Lung (tissue), 12 donors: ENCODE results near the gene KCNAB3. TPM values are rescaled to one million over a fixed set of nuclear protein-coding genes. Genes with fewer than 3 reads are reported as not detected.
A peak's percentile ranks its signal among the peaks of the same experiment; 100 is the strongest.

Source experiments
- ATAC-seq: fragments of 200-7000 bp; cut with Tn5 transposase; one replicate; pipeline ENCODE4 v1.9.1; 2020; ENCODE audit warnings: moderate number of reproducible peaks; ENCODE audit not compliant: insufficient read depth, low FRiP score
- DNase-seq, 3 donors: peaks; one replicate each; pipeline ENCODE4 v3.0.0-alpha.2; 2013 to 2017
- H3K27ac ChIP-seq, 2 donors: one replicate each; pipeline ENCODE4 v1.5.1; 2013; ENCODE audit warnings: mild to moderate bottlenecking in 2 of 2, moderate library complexity in 2 of 2, control low read depth in 1 of 2, inconsistent platforms in 1 of 2, low read depth in 1 of 2, low read length in 1 of 2
- H3K27me3 ChIP-seq, 3 donors: one replicate each; pipeline ENCODE4 v1.5.1; 2013; ENCODE audit warnings: low read length in 2 of 3; ENCODE audit not compliant: control insufficient read depth in 3 of 3, insufficient read depth in 3 of 3
- H3K36me3 ChIP-seq, 4 donors: one replicate each; pipeline ENCODE4 v1.5.1; 2013; ENCODE audit warnings: low read length in 4 of 4, mild to moderate bottlenecking in 1 of 4, moderate library complexity in 1 of 4; ENCODE audit not compliant: control insufficient read depth in 4 of 4, insufficient read depth in 4 of 4
- H3K4me1 ChIP-seq, 5 donors: one replicate each; pipeline ENCODE4 v1.5.1; 2013; ENCODE audit warnings: low read length in 5 of 5, mild to moderate bottlenecking in 2 of 5, moderate library complexity in 1 of 5; ENCODE audit not compliant: control insufficient read depth in 5 of 5, insufficient read depth in 5 of 5
- H3K4me3 ChIP-seq: one replicate; pipeline ENCODE4 v1.5.1; 2013; ENCODE audit warnings: mild to moderate bottlenecking, control low read depth, moderate library complexity
- H3K9ac ChIP-seq, 2 donors: one replicate each; pipeline ENCODE4 v1.5.1; 2013; ENCODE audit warnings: low read length in 2 of 2, control low read depth in 1 of 2; ENCODE audit not compliant: insufficient read depth in 1 of 2
- H3K9me3 ChIP-seq, 4 donors: one replicate each; pipeline ENCODE4 v1.5.1; 2013; ENCODE audit warnings: low read length in 3 of 4, mild to moderate bottlenecking in 1 of 4, moderate library complexity in 1 of 4; ENCODE audit not compliant: control insufficient read depth in 4 of 4, insufficient read depth in 3 of 4
- CTCF ChIP-seq: IDR thresholded peaks from 2 replicates; pipeline ENCODE4 v1.5.1; 2012; ENCODE audit warnings: mild to moderate bottlenecking; ENCODE audit errors: control extremely low read depth, extremely low read depth
- WGBS, 2 donors: extraction: QIAGEN DNeasy Blood & Tissue Kit; methylation state at CpG; one replicate each; pipeline ENCODE4 v1.1.7; 2013; 5-methylcytosine and 5-hydroxymethylcytosine counted together
- polyA plus RNA-seq, 2 donors: library from polyadenylated mRNA; stranded (reverse); fragments of 200-250 nt; gene quantifications; one replicate each; pipeline ENCODE4 v1.2.1, GENCODE V29; 2013
- total RNA-seq, 2 donors: library from RNA; depleted of rRNA in 1 of 2; stranded (reverse); fragments of >200 nt in 1 of 2; gene quantifications; one replicate each; pipeline ENCODE4 v1.2.1, GENCODE V29; 2014 to 2021
- donor health status: control.
- donor health status: control.
- donor health status: Bipolar disorder and iron deficiency.
- donor health status: healthy.
- donor health status: DM: yes; HTN: yes; CAD: no.

The KCNAB3 gene
- total and polyA plus RNA-seq, 4 donors, result 1.3 to 5.8 (median 3.3) TPM

- no peak overlapping the region for H3K27ac ChIP-seq
- no peak for TF ChIP-seq CTCF
- H3K27me3 ChIP-seq, result no peaks in the 10 kb centered on the region
- no peaks in the 10 kb centered on the region for H3K36me3 ChIP-seq
- DNase-seq (no peak), ATAC-seq (no peak)
- 53 to 63% methylated on average over 2 of the region's 2 CpGs for WGBS, 2 donors
- no peaks in the 10 kb centered on the region for H3K4me1 ChIP-seq
- no peak overlapping the region for H3K9ac ChIP-seq
- no peaks in the 10 kb centered on the region for H3K9me3 ChIP-seq
- H3K4me3 ChIP-seq, result no peak overlapping the region
These were observed 38.1 kb upstream of the KCNAB3 start for GRCh38 chr17:7967751-7968150.

DNA sequence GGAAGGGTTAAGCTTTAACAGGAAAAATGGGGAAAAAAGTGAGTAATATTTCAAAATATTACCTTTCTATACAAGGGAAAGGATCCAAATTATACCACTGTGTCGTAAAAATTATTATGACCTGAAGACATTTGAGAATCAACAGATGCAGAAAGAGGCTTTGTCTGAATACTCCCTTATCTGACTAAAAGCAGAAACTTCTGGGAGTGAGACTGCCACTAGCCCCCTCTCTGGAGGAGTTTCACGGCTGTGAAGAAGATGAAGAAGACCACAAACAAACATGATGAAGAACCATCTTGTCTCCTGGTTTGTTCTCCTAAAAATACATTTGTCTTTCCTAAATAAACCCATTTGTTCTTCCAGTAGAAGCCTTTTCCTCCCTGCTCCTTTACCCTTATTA is 31.8 kb upstream of the KCNAB3 start:
- DNase-seq, result no peak
- H3K36me3 ChIP-seq, result no peaks in the 10 kb centered on the region
- no peak overlapping the region for H3K27ac ChIP-seq
- H3K27me3 ChIP-seq, result peaks cover 0 to 2% (median 0%) of the 10 kb centered on the region in 3 donors
- no peak for ATAC-seq
- no peak overlapping the region for H3K4me3 ChIP-seq
- no peak overlapping the region for H3K9ac ChIP-seq
- no peaks in the 10 kb centered on the region for H3K9me3 ChIP-seq
- H3K4me1 ChIP-seq, result peaks cover 0 to 3% (median 0%) of the 10 kb centered on the region in 5 donors
- TF ChIP-seq CTCF, result no peak
- 37 to 68% methylated on average over 2 of the region's 2 CpGs for WGBS, 2 donors

- H3K4me1 ChIP-seq, result peaks cover 0 to 11% (median 5%) of the 10 kb centered on the region in 5 donors
- no peak for TF ChIP-seq CTCF
- H3K27ac ChIP-seq, result peak overlapping the region in 1 of 2 donors; percentile 64
- ATAC-seq (peak; percentile 70), DNase-seq (peak in 2 of 3 donors; percentile 24 to 71)
- H3K27me3 ChIP-seq, result peaks cover 0 to 2% (median 0%) of the 10 kb centered on the region in 3 donors
- no peaks in the 10 kb centered on the region for H3K9me3 ChIP-seq
- H3K36me3 ChIP-seq, result no peaks in the 10 kb centered on the region
- WGBS, 2 donors, result 73 to 75% methylated on average over 9 of the region's 9 CpGs
- H3K9ac ChIP-seq, result no peak overlapping the region
- no peak overlapping the region for H3K4me3 ChIP-seq
These were observed 30.0 kb upstream of the KCNAB3 start for GRCh38 chr17:7959503-7960253.
